Epithelial cell of proximal tubule (primary cell): ENCODE data around the gene RSL24D1. TPM values are rescaled to one million over a fixed set of nuclear protein-coding genes. Genes with fewer than 3 reads are reported as not detected.

Experiments
- DNase-seq: peaks from one replicate; pipeline ENCODE4 v3.0.0-alpha.2; 2011; ENCODE audit warnings: low read depth
- H3K4me3 ChIP-seq: 2 replicates; pipeline ENCODE4 v1.5.1; 2011; ENCODE audit warnings: low read depth, mild to moderate bottlenecking, low read length
- CTCF ChIP-seq: conservative IDR thresholded peaks from 2 replicates; pipeline ENCODE4 v1.5.1; 2012; ENCODE audit warnings: low read depth, mild to moderate bottlenecking, low read length
- total RNA-seq: library from RNA; depleted of rRNA; stranded (reverse); fragments of >200 nt; gene quantifications from 2 replicates; pipeline ENCODE4 v1.2.3, GENCODE V29; 2015

The RSL24D1 gene
- total RNA-seq, 1 donor from 2014 or later, result 80.3 TPM

GRCh38 chr15:55195996-55196395 is 745 bp downstream of the RSL24D1 start:
- no peak for TF ChIP-seq CTCF
- H3K4me3 ChIP-seq, result peak overlapping the region; percentile 83
- no peak for DNase-seq

- H3K4me3 ChIP-seq, result no peak overlapping the region
Observed at GRCh38 chr15:55194256-55194655, 2.5 kb downstream of the RSL24D1 start.

GRCh38 chr15:55186331-55186730 is 10.4 kb downstream of the RSL24D1 start:
- H3K4me3 ChIP-seq, result no peak overlapping the region
- no peak for DNase-seq
- no peak for TF ChIP-seq CTCF

More at GRCh38 chr15:55194256-55194655, 2.5 kb downstream of the RSL24D1 start:
- no peak for DNase-seq
- no peak for TF ChIP-seq CTCF

GRCh38 chr15:55183679-55184078 is 13.1 kb downstream of the RSL24D1 start:
- no peak for TF ChIP-seq CTCF
- DNase-seq, result no peak
- H3K4me3 ChIP-seq, result no peak overlapping the region

GRCh38 chr15:55179141-55179540 is 17.6 kb downstream of the RSL24D1 start:
- no peak for DNase-seq
- H3K4me3 ChIP-seq, result no peak overlapping the region
- no peak for TF ChIP-seq CTCF

GRCh38 chr15:55170361-55170760 is 26.4 kb downstream of the RSL24D1 start:
- H3K4me3 ChIP-seq, result no peak overlapping the region
- TF ChIP-seq CTCF, result no peak
- peak; percentile 9 for DNase-seq

GRCh38 chr15:55168350-55168974 is 28.3 kb downstream of the RSL24D1 start:
- no peak overlapping the region for H3K4me3 ChIP-seq
- peak; percentile 29 for DNase-seq
- peak; percentile 93 for TF ChIP-seq CTCF
